Panc1 (cell line): ENCODE results near the gene ERG. TPM values are rescaled to one million over a fixed set of nuclear protein-coding genes. Genes with fewer than 3 reads are reported as not detected.

Source experiments
- ATAC-seq: fragments of 200-7000 bp; cut with Tn5 transposase; 2 replicates; pipeline ENCODE4 v1.9.1; 2020; ENCODE audit warnings: mild to moderate bottlenecking, moderate library complexity
- BruUV-seq: library from RNA; stranded (reverse); fragments of 400-500 nt; replicated peaks from 2 replicates; lab custom pipeline; 2021; lab: Mats Ljungman, UMichigan
- CTCF ChIA-PET: fragments of 300-600 bp; sonication (Branson Sonifier 250); formaldehyde crosslinking; loops from one replicate; lab custom pipeline; 2022; ENCODE audit warnings: antibody characterized with exemption; lab: Charles Lee
- POLR2A ChIA-PET: fragments of 300-600 bp; sonication (Branson Sonifier 250); formaldehyde crosslinking; loops from one replicate; lab custom pipeline; 2022; ENCODE audit warnings: antibody characterized with exemption; lab: Charles Lee
- DNase-seq: peaks from one replicate; pipeline ENCODE4 v3.0.0-alpha.2; 2010; ENCODE audit warnings: low read depth, low spot score
- H3K27ac ChIP-seq: 2 replicates; pipeline ENCODE4 v1.5.1; 2011; ENCODE audit warnings: mild to moderate bottlenecking, low read length, inconsistent platforms
- H3K27me3 ChIP-seq: fragments of 200-500 bp; sonication (Bioruptor generic); 2 replicates; pipeline ENCODE4 v1.6.0; 2014; ENCODE audit warnings: low read length, inconsistent platforms; ENCODE audit not compliant: control insufficient read depth, insufficient read depth
- H3K36me3 ChIP-seq: fragments of 200-500 bp; sonication (Bioruptor generic); 2 replicates; pipeline ENCODE4 v1.5.1; 2014; ENCODE audit warnings: inconsistent platforms, mild to moderate bottlenecking, low read length, moderate library complexity; ENCODE audit not compliant: control insufficient read depth, insufficient read depth
- H3K4me1 ChIP-seq: 2 replicates; pipeline ENCODE4 v1.5.1; 2011; ENCODE audit warnings: inconsistent platforms, mild to moderate bottlenecking, low read length, moderate library complexity; ENCODE audit not compliant: control insufficient read depth, insufficient read depth
- H3K4me3 ChIP-seq, 2 experiments: 2 replicates each; pipeline ENCODE4 v1.5.1; 2011 to 2012; ENCODE audit warnings: low read depth in 2 of 2, low read length in 2 of 2, mild to moderate bottlenecking in 2 of 2, inconsistent platforms in 1 of 2, moderate library complexity in 1 of 2
- H3K9me3 ChIP-seq: fragments of 200-500 bp; sonication (Bioruptor generic); 2 replicates; pipeline ENCODE4 v1.5.1; 2014; ENCODE audit warnings: low read depth, mild to moderate bottlenecking, inconsistent platforms, low read length, moderate library complexity; ENCODE audit not compliant: control insufficient read depth, insufficient read depth
- CTCF ChIP-seq: fragments of 450-650 bp; IDR thresholded peaks from 2 replicates; pipeline ENCODE4 v1.5.1; 2017; ENCODE audit warnings: mild to moderate bottlenecking
- POLR2AphosphoS5 ChIP-seq: IDR thresholded peaks from 2 replicates; pipeline ENCODE4 v1.6.1; 2012; ENCODE audit warnings: mild to moderate bottlenecking, low read depth, low read length, moderate library complexity
- REST ChIP-seq, 2 experiments: IDR thresholded peaks; 2 replicates each; pipeline ENCODE4 v1.6.1; 2011 to 2012; ENCODE audit warnings: low read depth in 2 of 2, control low read depth in 1 of 2, low read length in 1 of 2, mild to moderate bottlenecking in 1 of 2, moderate library complexity in 1 of 2; ENCODE audit not compliant: insufficient read depth in 1 of 2
- SIN3A ChIP-seq: IDR thresholded peaks from 2 replicates; pipeline ENCODE4 v1.6.1; 2012; ENCODE audit warnings: low read depth, mild to moderate bottlenecking, low read length, moderate library complexity, borderline replicate concordance; ENCODE audit not compliant: insufficient read depth
- TCF7L2 ChIP-seq: IDR thresholded peaks from 2 replicates; pipeline ENCODE4 v1.6.1; 2011; ENCODE audit warnings: mild to moderate bottlenecking, low read depth, low read length, inconsistent platforms
- in situ Hi-C: cut with HindIII; loops from 2 replicates; pipeline ENCODE4 v1.10.0; 2016; ENCODE audit warnings: low sequenced_read_pairs, low pct_unique_long_range_greater_than_20kb
- intact Hi-C: fragments of 100-400 bp; cut with micrococcal nuclease; formaldehyde crosslinking; loops from one replicate; pipeline ENCODE4 v1.10.0; 2022; ENCODE audit not compliant: unreplicated experiment
- total RNA-seq: library from RNA; stranded (reverse); gene quantifications from one replicate; pipeline ENCODE4 v1.2.1, GENCODE V29; 2021; ENCODE audit not compliant: unreplicated experiment

Gene ERG
- total RNA-seq, 1 experiment from 2014 or later, result 0.49 TPM

- in situ Hi-C loops (no loop called here), intact Hi-C loops (no loop called here)
- Histone ChIP-seq H3K4me3 (no peak overlapping the region), H3K36me3 (no peaks in the 10 kb centered on the region), H3K27ac (no peak overlapping the region), H3K9me3 (no peaks in the 10 kb centered on the region), H3K4me1 (0 out of 2 replicates have a peak, but pooled peaks cover 4% of the 10 kb centered on the region), H3K27me3 (no peaks in the 10 kb centered on the region)
- no TSS peak for BruUV-seq
- no peak; the same call in 1 of the 2 replicates for ATAC-seq
- DNase-seq, result no peak
- TF ChIP-seq REST (IDR thresholded peaks at IDR 0.05; ENCODE audit: insufficient read depth in 1 of 2, low read depth in 2 of 2, low read length in 1 of 2) (no peak), TCF7L2 (no peak), CTCF (no peak), SIN3A (no peak), POLR2AphosphoS5 (no peak)
- POLR2A ChIA-PET, result no interaction called here
- CTCF ChIA-PET, result no interaction called here
Observed at GRCh38 chr21:38486221-38486620, 12.1 kb downstream of the ERG start.

- H3K27ac ChIP-seq, result no peak overlapping the region
- no peak for ATAC-seq
- no TSS peak for BruUV-seq
Observed at GRCh38 chr21:38479641-38480525, 18.4 kb downstream of the ERG start.

More at GRCh38 chr21:38479641-38480525, 18.4 kb downstream of the ERG start:
- DNase-seq, result no peak
- H3K27me3 ChIP-seq, result no peaks in the 10 kb centered on the region
- ChIA-PET POLR2A (no interaction called here), CTCF (no interaction called here)
- H3K9me3 ChIP-seq, result no peaks in the 10 kb centered on the region
- in situ Hi-C loops (no loop called here), intact Hi-C loops (no loop called here)
- H3K4me3 ChIP-seq, result no peak overlapping the region
- no peak for TF ChIP-seq SIN3A
- no peak for TF ChIP-seq TCF7L2
- TF ChIP-seq REST (IDR thresholded peaks at IDR 0.05; ENCODE audit: insufficient read depth in 1 of 2, low read depth in 2 of 2, low read length in 1 of 2), result no peak
- no peak for TF ChIP-seq CTCF
- no peak for TF ChIP-seq POLR2AphosphoS5
- H3K4me1 ChIP-seq, result no peaks in the 10 kb centered on the region
- no peaks in the 10 kb centered on the region for H3K36me3 ChIP-seq
